ENCODE data around the gene DNALI1.
A peak's percentile ranks its signal among the peaks of the same experiment; 100 is the strongest.

Gene DNALI1

DNA sequence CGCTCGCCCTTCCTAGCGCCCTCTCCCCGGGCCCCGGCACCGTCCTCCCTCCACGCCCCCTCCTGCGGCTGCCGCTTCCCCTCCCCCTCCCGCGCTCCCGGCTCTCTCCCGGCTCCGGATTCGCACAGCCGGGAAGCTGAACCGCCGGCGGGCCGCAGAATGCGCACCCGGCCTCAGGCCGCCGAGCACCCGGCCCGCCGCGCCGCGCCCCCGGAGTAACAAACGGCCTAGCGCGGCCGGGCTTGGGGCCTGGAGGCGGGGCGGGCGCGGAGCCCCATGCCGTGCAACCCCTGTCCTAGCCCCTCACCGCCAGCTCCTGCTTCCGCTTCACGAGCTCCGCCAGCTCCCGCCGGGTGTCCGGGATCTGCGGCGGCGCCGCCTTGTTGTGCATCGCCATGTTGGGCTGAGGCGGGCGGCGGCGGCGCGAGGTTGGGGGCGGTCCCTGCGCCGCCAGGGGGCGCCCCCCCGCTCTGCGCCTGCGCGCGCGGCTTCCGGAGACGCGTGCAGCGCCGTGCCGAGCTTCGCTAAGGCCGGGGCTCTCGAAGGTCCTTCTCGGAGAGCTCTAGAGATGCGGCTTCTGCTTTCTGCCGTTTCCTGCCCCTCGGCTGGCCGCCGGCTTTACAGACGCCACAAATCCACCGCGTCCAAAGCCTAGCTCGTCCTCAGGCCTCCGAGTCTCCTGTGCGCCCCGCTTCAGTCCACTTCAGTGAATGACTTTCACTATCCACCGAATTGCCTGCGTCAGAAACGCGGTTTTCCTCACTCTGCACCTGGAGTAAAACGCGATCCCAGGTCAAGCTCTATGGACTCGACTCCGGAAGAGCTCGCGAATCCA is 42.2 kb upstream of the DNALI1 start, which contains the start of gene MEAF6 (continued):
- TF ChIP-seq, protein P1, sequence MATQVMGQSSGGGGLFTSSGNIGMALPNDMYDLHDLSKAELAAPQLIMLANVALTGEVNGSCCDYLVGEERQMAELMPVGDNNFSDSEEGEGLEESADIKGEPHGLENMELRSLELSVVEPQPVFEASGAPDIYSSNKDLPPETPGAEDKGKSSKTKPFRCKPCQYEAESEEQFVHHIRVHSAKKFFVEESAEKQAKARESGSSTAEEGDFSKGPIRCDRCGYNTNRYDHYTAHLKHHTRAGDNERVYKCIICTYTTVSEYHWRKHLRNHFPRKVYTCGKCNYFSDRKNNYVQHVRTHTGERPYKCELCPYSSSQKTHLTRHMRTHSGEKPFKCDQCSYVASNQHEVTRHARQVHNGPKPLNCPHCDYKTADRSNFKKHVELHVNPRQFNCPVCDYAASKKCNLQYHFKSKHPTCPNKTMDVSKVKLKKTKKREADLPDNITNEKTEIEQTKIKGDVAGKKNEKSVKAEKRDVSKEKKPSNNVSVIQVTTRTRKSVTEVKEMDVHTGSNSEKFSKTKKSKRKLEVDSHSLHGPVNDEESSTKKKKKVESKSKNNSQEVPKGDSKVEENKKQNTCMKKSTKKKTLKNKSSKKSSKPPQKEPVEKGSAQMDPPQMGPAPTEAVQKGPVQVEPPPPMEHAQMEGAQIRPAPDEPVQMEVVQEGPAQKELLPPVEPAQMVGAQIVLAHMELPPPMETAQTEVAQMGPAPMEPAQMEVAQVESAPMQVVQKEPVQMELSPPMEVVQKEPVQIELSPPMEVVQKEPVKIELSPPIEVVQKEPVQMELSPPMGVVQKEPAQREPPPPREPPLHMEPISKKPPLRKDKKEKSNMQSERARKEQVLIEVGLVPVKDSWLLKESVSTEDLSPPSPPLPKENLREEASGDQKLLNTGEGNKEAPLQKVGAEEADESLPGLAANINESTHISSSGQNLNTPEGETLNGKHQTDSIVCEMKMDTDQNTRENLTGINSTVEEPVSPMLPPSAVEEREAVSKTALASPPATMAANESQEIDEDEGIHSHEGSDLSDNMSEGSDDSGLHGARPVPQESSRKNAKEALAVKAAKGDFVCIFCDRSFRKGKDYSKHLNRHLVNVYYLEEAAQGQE (tag by site-specific recombination; IDR thresholded peaks at IDR 0.05): no peak
- TF ChIP-seq ZNF585B (tag by site-specific recombination; IDR thresholded peaks at IDR 0.05) (no peak), TRIM28 (IDR thresholded peaks at IDR 0.05; ENCODE audit: borderline replicate concordance, low read length) (no peak), FEZF1 (tag by site-specific recombination; IDR thresholded peaks at IDR 0.05) (no peak), ZNF658 (tag by site-specific recombination; IDR thresholded peaks at IDR 0.05) (no peak), SALL2 (tag by site-specific recombination; IDR thresholded peaks at IDR 0.05; ENCODE audit: borderline replicate concordance) (no peak), BCL11B (tag by site-specific recombination; IDR thresholded peaks at IDR 0.05; ENCODE audit: low read depth) (no peak), SETDB1 (IDR thresholded peaks at IDR 0.05; ENCODE audit: insufficient read length, low read length) (no peak), ZNF184 (tag by site-specific recombination; IDR thresholded peaks at IDR 0.05) (0 out of 2 replicates have a peak, but pooled peaks have one; percentile 12), TCF7L2 (IDR thresholded peaks at IDR 0.05; ENCODE audit: borderline replicate concordance, low read depth, low read length) (no peak), ZNF239 (tag by site-specific recombination; IDR thresholded peaks at IDR 0.05) (no peak), MZF1 (tag by site-specific recombination; IDR thresholded peaks at IDR 0.05; ENCODE audit: borderline replicate concordance) (no peak), ZNF302 (tag by site-specific recombination; IDR thresholded peaks at IDR 0.05; ENCODE audit: low read depth) (no peak), ZNF324 (tag by site-specific recombination; IDR thresholded peaks at IDR 0.05) (0 out of 2 replicates have a peak, but pooled peaks have one; percentile 44), ZNF426 (tag by site-specific recombination; IDR thresholded peaks at IDR 0.05) (no peak), ZNF174 (tag by site-specific recombination; IDR thresholded peaks at IDR 0.05) (no peak), ZNF114 (tag by site-specific recombination; IDR thresholded peaks at IDR 0.05) (no peak), ZNF501 (tag by site-specific recombination; IDR thresholded peaks at IDR 0.05) (0 out of 2 replicates have a peak, but pooled peaks have one; percentile 74), SP7 (tag by site-specific recombination; IDR thresholded peaks at IDR 0.05) (peak; percentile 63; the same call in 1 of the 2 replicates), ZNF791 (tag by site-specific recombination; IDR thresholded peaks at IDR 0.05) (no peak)
- TF ChIP-seq, protein P2, sequence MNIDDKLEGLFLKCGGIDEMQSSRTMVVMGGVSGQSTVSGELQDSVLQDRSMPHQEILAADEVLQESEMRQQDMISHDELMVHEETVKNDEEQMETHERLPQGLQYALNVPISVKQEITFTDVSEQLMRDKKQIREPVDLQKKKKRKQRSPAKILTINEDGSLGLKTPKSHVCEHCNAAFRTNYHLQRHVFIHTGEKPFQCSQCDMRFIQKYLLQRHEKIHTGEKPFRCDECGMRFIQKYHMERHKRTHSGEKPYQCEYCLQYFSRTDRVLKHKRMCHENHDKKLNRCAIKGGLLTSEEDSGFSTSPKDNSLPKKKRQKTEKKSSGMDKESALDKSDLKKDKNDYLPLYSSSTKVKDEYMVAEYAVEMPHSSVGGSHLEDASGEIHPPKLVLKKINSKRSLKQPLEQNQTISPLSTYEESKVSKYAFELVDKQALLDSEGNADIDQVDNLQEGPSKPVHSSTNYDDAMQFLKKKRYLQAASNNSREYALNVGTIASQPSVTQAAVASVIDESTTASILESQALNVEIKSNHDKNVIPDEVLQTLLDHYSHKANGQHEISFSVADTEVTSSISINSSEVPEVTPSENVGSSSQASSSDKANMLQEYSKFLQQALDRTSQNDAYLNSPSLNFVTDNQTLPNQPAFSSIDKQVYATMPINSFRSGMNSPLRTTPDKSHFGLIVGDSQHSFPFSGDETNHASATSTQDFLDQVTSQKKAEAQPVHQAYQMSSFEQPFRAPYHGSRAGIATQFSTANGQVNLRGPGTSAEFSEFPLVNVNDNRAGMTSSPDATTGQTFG (tag by site-specific recombination; IDR thresholded peaks at IDR 0.05; ENCODE audit: borderline replicate concordance): no peak
- TF ChIP-seq, protein P3, sequence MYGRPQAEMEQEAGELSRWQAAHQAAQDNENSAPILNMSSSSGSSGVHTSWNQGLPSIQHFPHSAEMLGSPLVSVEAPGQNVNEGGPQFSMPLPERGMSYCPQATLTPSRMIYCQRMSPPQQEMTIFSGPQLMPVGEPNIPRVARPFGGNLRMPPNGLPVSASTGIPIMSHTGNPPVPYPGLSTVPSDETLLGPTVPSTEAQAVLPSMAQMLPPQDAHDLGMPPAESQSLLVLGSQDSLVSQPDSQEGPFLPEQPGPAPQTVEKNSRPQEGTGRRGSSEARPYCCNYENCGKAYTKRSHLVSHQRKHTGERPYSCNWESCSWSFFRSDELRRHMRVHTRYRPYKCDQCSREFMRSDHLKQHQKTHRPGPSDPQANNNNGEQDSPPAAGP (tag by site-specific recombination; IDR thresholded peaks at IDR 0.05): 0 out of 2 replicates have a peak, but pooled peaks have one; percentile 66
- TF ChIP-seq, protein P4, sequence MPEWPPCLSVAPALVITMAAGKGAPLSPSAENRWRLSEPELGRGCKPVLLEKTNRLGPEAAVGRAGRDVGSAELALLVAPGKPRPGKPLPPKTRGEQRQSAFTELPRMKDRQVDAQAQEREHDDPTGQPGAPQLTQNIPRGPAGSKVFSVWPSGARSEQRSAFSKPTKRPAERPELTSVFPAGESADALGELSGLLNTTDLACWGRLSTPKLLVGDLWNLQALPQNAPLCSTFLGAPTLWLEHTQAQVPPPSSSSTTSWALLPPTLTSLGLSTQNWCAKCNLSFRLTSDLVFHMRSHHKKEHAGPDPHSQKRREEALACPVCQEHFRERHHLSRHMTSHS (tag by site-specific recombination; IDR thresholded peaks at IDR 0.05): no peak
- TF ChIP-seq, protein P5, sequence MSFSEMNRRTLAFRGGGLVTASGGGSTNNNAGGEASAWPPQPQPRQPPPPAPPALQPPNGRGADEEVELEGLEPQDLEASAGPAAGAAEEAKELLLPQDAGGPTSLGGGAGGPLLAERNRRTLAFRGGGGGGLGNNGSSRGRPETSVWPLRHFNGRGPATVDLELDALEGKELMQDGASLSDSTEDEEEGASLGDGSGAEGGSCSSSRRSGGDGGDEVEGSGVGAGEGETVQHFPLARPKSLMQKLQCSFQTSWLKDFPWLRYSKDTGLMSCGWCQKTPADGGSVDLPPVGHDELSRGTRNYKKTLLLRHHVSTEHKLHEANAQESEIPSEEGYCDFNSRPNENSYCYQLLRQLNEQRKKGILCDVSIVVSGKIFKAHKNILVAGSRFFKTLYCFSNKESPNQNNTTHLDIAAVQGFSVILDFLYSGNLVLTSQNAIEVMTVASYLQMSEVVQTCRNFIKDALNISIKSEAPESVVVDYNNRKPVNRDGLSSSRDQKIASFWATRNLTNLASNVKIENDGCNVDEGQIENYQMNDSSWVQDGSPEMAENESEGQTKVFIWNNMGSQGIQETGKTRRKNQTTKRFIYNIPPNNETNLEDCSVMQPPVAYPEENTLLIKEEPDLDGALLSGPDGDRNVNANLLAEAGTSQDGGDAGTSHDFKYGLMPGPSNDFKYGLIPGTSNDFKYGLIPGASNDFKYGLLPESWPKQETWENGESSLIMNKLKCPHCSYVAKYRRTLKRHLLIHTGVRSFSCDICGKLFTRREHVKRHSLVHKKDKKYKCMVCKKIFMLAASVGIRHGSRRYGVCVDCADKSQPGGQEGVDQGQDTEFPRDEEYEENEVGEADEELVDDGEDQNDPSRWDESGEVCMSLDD (tag by site-specific recombination; IDR thresholded peaks at IDR 0.05): no peak
- TF ChIP-seq, protein P6, sequence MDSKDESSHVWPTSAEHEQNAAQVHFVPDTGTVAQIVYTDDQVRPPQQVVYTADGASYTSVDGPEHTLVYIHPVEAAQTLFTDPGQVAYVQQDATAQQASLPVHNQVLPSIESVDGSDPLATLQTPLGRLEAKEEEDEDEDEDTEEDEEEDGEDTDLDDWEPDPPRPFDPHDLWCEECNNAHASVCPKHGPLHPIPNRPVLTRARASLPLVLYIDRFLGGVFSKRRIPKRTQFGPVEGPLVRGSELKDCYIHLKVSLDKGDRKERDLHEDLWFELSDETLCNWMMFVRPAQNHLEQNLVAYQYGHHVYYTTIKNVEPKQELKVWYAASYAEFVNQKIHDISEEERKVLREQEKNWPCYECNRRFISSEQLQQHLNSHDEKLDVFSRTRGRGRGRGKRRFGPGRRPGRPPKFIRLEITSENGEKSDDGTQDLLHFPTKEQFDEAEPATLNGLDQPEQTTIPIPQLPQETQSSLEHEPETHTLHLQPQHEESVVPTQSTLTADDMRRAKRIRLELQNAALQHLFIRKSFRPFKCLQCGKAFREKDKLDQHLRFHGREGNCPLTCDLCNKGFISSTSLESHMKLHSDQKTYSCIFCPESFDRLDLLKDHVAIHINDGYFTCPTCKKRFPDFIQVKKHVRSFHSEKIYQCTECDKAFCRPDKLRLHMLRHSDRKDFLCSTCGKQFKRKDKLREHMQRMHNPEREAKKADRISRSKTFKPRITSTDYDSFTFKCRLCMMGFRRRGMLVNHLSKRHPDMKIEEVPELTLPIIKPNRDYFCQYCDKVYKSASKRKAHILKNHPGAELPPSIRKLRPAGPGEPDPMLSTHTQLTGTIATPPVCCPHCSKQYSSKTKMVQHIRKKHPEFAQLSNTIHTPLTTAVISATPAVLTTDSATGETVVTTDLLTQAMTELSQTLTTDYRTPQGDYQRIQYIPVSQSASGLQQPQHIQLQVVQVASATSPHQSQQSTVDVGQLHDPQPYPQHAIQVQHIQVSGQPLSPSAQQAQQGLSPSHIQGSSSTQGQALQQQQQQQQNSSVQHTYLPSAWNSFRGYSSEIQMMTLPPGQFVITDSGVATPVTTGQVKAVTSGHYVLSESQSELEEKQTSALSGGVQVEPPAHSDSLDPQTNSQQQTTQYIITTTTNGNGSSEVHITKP (tag by site-specific recombination; IDR thresholded peaks at IDR 0.05): peak; percentile 5

All from HEK293 (cell line).